SU-DHL-6 (cell line): ENCODE data around the gene PDIA2.

ENCODE experiments used
- EZH2phosphoT487 ChIP-seq: fragments of 200-600 bp; sonication (generic), shearing (Covaris generic); conservative IDR thresholded peaks from 2 replicates; pipeline ENCODE4 v1.6.1; 2018; ENCODE audit warnings: mild to moderate bottlenecking, antibody characterized with exemption, low read length, moderate library complexity, mixed read lengths
- TF ChIP-seq, protein P1 (sequence below): fragments of 200-600 bp; sonication (generic); IDR thresholded peaks from one replicate; pipeline ENCODE4 v1.5.1; 2017; ENCODE audit warnings: antibody characterized with exemption, mild to moderate bottlenecking, low read length, moderate library complexity; ENCODE audit not compliant: insufficient read depth, poor library complexity, severe bottlenecking

DNA sequence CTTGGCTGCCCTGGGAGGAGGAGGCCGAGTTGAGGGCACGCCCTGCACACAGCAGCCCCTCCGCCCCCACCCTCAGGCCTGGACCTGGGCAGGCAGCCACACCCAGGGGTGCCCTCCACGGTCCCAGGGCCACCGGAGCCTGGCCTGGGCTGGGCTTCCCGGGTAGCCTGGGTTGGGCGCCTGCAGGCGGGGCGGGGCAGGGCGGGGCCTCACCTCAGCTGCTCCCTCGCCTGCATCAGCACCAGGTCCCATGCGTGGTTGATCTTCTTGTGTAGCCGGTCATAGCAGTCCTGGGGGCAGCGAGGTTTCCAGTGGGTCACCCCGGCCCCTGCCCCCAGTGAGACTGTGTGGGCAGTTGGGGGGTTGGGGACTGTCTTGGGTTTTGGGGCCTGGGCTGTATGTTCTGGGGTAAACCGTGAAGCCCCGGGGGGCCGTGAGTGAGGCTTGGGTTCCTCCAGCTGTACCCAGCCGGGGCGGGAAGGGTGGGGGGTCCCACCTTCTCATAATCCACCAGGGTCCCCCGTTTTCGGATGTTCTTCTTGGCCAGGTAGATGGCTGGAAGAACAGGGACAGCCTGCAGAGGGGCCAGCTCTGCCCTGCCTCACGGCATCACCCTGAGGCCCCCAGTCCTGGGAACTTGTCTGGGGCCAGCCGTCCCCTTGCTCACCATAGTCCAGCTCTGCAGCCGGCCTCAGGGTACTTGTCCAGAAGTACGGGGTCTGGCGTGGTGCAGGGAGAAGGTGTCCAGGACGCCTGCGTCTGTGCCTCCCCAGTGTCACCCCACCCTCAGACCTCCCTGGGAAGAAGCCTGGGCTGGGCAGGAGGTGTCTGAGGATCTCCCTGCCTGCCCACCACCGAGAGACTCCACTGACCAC lies 9.2 kb upstream of the PDIA2 start:
- TF ChIP-seq, protein P1, sequence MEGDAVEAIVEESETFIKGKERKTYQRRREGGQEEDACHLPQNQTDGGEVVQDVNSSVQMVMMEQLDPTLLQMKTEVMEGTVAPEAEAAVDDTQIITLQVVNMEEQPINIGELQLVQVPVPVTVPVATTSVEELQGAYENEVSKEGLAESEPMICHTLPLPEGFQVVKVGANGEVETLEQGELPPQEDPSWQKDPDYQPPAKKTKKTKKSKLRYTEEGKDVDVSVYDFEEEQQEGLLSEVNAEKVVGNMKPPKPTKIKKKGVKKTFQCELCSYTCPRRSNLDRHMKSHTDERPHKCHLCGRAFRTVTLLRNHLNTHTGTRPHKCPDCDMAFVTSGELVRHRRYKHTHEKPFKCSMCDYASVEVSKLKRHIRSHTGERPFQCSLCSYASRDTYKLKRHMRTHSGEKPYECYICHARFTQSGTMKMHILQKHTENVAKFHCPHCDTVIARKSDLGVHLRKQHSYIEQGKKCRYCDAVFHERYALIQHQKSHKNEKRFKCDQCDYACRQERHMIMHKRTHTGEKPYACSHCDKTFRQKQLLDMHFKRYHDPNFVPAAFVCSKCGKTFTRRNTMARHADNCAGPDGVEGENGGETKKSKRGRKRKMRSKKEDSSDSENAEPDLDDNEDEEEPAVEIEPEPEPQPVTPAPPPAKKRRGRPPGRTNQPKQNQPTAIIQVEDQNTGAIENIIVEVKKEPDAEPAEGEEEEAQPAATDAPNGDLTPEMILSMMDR: no peak
- no peak for TF ChIP-seq EZH2phosphoT487
